Stimulated activated CD8-positive, alpha-beta memory T cell treated with anti-CD3 and anti-CD28 coated beads, Interleukin-4, amount 100 ng/mL, for 4 hours (primary cell): ENCODE measurements around the gene RASSF8.

Source experiments
- DNase-seq, 2 donors: peaks; one replicate each; pipeline ENCODE4 v3.0.0-alpha.2; 2020; ENCODE audit warnings: low read depth in 2 of 2, low spot score in 1 of 2

RASSF8 gene

GRCh38 chr12:26122681-26123481 is 164.4 kb downstream of the RASSF8 start:
- no peak for DNase-seq

GRCh38 chr12:26123482-26123980 is 165.0 kb downstream of the RASSF8 start:
- DNase-seq, result no peak

- no peak for DNase-seq
Measured at GRCh38 chr12:26124446-26125399, 166.2 kb downstream of the RASSF8 start, which contains the start of gene BHLHE41. Gene BHLHE41, minus strand, starts transcription at chr12:26125037. Its CDS starts 258 bp downstream, at chr12:26124779.

- no peak for DNase-seq
Measured at GRCh38 chr12:26125400-26126339, 167.2 kb downstream of the RASSF8 start.

- DNase-seq, result no peak
Measured at GRCh38 chr12:26126340-26127284, 168.1 kb downstream of the RASSF8 start.

- DNase-seq, result no peak
Measured at GRCh38 chr12:26127404-26127803, 168.9 kb downstream of the RASSF8 start.

- DNase-seq, result no peak
Measured at GRCh38 chr12:26128168-26128567, 169.7 kb downstream of the RASSF8 start.
